HL-60/S4 treated with retinoic acid at 250 ng/mL for 4 days and 3 days (cell line): ENCODE results near the gene UBE3A.

Experiments used
- in situ Hi-C: fragments of 300-500 bp; cut with MboI; formaldehyde crosslinking; loops from 2 replicates; pipeline ENCODE4 v1.7.0; 2022; ENCODE audit warnings: low sequenced_read_pairs

The UBE3A gene

DNA sequence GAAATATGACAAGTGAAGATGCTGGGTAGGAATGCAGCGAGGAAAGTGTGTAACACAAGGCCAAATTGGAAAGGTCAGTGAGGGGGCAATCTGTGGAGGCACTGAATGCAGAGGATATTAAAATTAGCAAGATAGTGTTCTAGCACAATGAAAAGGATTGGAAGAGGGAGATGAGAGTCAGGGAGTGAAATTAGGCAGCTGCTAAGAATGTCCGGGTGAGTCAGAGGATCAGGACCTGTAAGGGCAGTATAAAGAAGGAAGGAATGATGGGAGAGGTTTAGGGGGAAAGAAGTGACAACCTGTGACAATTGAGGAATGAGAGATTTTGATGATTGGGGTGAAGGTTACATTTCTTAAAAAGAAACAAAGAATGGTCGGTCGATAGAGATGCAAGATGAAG lies 103.5 kb downstream of the UBE3A start:
- in situ Hi-C loops, result no loop called here

DNA sequence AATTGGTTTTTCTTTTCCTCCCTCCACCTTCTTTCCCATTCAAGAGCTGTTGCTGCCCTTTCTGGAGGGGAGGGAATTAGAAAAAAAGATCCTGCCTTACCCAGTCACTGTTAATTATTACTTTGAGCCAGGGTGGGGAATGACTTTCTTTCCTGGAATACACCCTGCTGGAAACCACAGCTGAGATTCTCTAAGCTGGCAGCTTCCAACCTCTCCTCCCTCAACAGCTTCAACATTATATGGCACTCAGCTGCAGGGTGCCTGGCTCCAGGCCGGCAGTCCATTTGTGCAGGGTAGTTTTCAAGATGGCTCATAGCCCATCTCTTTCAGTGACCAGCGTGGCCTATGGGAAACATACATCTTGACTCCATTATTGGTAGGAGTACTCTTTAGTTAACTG lies 105.8 kb downstream of the UBE3A start:
- in situ Hi-C loops, result no loop called here

GRCh38 chr15:25332306-25332705 lies 106.5 kb downstream of the UBE3A start:
- in situ Hi-C loops, result no loop called here

DNA sequence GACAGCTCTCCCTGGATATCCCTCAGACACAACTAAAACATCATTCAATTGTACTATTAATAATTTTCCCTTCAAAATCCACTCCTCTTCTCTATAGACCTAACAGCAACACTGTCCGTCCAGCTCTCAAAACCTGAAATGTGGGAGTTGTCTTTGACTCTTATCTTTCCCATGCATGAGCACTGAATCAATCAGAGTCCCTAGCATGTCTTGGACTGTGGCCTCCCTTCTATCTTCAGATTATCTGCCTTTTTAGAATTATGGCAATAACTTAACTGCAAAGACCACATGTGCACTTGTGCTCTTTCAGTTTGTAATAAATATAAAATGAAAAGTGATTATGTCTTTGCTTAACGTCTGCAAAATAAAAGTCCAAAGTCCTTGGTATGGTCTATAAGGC lies 107.0 kb downstream of the UBE3A start:
- in situ Hi-C loops, result no loop called here

GRCh38 chr15:25331404-25331803 lies 107.4 kb downstream of the UBE3A start:
- in situ Hi-C loops, result no loop called here

DNA sequence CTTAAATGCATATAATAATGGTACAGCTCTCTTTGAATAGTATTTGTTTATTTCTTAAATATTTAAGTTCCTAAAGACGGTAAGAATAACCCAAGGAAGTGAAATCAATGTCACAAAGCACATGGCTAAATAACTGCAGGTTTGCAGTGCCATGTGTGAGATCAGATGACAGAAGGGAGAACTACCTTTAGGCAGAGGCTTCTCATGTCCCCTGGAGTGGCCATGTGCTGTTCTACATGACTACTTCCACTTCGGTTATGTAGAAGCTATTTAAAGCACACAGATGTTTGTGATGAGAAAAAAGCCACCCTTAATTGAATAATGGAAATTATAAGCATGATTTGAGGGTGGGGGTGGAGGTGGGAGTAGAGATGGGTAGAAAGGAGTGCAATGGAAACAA lies 109.1 kb downstream of the UBE3A start:
- in situ Hi-C loops, result no loop called here

DNA sequence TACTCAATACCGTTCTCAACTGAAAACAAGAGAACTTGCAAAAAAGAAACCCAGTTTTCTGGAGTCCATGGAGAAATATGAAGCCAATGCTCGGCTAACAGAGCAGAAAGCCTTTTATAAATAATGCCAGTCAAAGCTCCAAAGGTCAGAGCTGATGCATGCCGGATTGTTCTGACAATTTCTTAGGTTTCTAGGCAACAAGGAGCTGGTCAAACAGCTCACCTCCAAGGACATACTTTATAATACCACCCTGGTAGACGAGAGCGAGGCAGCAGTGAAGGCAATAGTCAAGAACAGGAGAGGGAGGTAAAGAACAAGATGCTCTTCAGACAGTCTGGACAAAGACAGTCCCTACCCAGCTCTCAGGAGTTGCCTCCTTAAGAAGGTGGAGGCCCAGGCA lies 111.1 kb downstream of the UBE3A start:
- in situ Hi-C loops, result no loop called here

DNA sequence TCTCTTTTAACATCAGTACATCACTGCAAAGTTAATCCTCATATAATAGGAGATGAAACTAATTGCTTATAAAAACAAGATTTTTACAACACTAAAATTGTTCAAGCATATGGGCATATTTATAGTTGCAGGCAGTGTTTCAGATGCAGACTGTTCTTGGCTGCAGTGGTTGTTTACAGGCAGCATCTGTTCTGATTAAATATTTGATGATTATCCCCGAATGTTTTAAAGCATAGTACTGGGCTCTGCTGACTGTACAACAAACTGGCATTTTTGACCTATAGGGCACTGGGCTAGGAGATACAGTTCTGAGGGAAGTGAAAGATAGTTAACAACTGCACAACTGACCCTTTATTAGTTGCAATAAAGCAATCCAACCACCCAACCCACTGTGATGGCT lies 113.6 kb downstream of the UBE3A start:
- in situ Hi-C loops, result no loop called here

DNA sequence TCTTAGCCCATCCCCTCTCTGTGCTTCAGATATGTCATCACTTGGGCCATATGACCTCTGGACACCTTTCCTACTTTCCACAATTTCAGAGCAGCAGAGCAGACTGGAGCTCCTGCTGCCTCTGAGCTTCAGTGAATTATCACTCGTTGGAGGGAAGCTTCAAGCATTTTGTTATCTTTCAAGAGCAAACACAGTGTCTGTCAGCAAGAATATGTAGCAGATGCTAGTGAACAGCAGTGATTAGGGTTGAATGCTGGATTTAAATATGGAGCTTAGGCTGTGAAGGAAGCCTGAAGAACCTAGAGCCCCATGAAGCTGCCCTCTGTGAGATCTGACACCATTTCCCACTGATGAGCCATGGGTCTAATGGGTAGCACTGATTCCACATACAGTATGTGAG lies 115.4 kb downstream of the UBE3A start:
- in situ Hi-C loops, result no loop called here

GRCh38 chr15:25287823-25288222 lies 151.0 kb downstream of the UBE3A start:
- in situ Hi-C loops, result no loop called here
